ENCODE measurements around the gene GPRIN2.
"Not testable (repeated sequence)": the region's sequence is repeated elsewhere in the genome, so short reads cannot be mapped to it uniquely, and the experiment has no call there.

The GPRIN2 gene

GRCh38 chr10:46537309-46537708 lies 19.1 kb downstream of the GPRIN2 start:
- DNase-seq (ENCODE audit: low read depth in 2 of 2), result no peak

GRCh38 chr10:46536781-46537180 lies 19.7 kb downstream of the GPRIN2 start:
- DNase-seq (ENCODE audit: low read depth in 2 of 2), result no peak

GRCh38 chr10:46536171-46536570 lies 20.3 kb downstream of the GPRIN2 start:
- DNase-seq (ENCODE audit: low read depth in 2 of 2), result no peak

- no peak for DNase-seq (ENCODE audit: low read depth in 2 of 2)
Measured at GRCh38 chr10:46534828-46535524, 21.5 kb downstream of the GPRIN2 start.

GRCh38 chr10:46532256-46532655 lies 24.2 kb downstream of the GPRIN2 start:
- DNase-seq (ENCODE audit: low read depth in 2 of 2), result not testable (repeated sequence)

GRCh38 chr10:46530249-46531186 lies 25.9 kb downstream of the GPRIN2 start:
- DNase-seq (ENCODE audit: low read depth in 2 of 2), result no peak

- DNase-seq (ENCODE audit: low read depth in 2 of 2), result not testable (repeated sequence)
Measured at GRCh38 chr10:46529742-46530141, 26.7 kb downstream of the GPRIN2 start.

GRCh38 chr10:46528675-46529615 lies 27.5 kb downstream of the GPRIN2 start:
- no peak for DNase-seq (ENCODE audit: low read depth in 2 of 2)

- no peak for DNase-seq (ENCODE audit: low read depth in 2 of 2)
Measured at GRCh38 chr10:46528171-46528671, 28.2 kb downstream of the GPRIN2 start.

- no peak for DNase-seq (ENCODE audit: low read depth in 2 of 2)
Measured at GRCh38 chr10:46527241-46527811, 29.1 kb downstream of the GPRIN2 start.

GRCh38 chr10:46526682-46527038 lies 29.8 kb downstream of the GPRIN2 start:
- DNase-seq (ENCODE audit: low read depth in 2 of 2), result no peak

- no peak for DNase-seq (ENCODE audit: low read depth in 2 of 2)
Measured at GRCh38 chr10:46525824-46526681, 30.4 kb downstream of the GPRIN2 start.

GRCh38 chr10:46525177-46525823 lies 31.2 kb downstream of the GPRIN2 start:
- no peak for DNase-seq (ENCODE audit: low read depth in 2 of 2)

- no peak for DNase-seq (ENCODE audit: low read depth in 2 of 2)
Measured at GRCh38 chr10:46524472-46525176, 31.8 kb downstream of the GPRIN2 start.

GRCh38 chr10:46523962-46524471 lies 32.4 kb downstream of the GPRIN2 start:
- no peak for DNase-seq (ENCODE audit: low read depth in 2 of 2)

- DNase-seq (ENCODE audit: low read depth in 2 of 2), result no peak
Measured at GRCh38 chr10:46523119-46523961, 33.1 kb downstream of the GPRIN2 start.

- no peak for DNase-seq (ENCODE audit: low read depth in 2 of 2)
Measured at GRCh38 chr10:46522295-46523118, 34.0 kb downstream of the GPRIN2 start.
